Retina (tissue), 1 donor: ENCODE measurements around the gene TBX4.

Experiments
- DNase-seq: peaks from one replicate; pipeline ENCODE4 v3.0.0-alpha.2; 2016

The TBX4 gene

GRCh38 chr17:61467416-61468262 lies 15.4 kb downstream of the TBX4 start:
- DNase-seq = peak; percentile 77

GRCh38 chr17:61468263-61468907 lies 16.2 kb downstream of the TBX4 start:
- DNase-seq = no peak

- no peak for DNase-seq
Measured at GRCh38 chr17:61469474-61469873, 17.3 kb downstream of the TBX4 start.

- DNase-seq = no peak
Measured at GRCh38 chr17:61469949-61470348, 17.7 kb downstream of the TBX4 start.

GRCh38 chr17:61470530-61471136 lies 18.4 kb downstream of the TBX4 start:
- no peak for DNase-seq

GRCh38 chr17:61474235-61474927 lies 22.2 kb downstream of the TBX4 start:
- no peak for DNase-seq

- DNase-seq = no peak
Measured at GRCh38 chr17:61474934-61475333, 22.7 kb downstream of the TBX4 start.

GRCh38 chr17:61475726-61476125 lies 23.5 kb downstream of the TBX4 start:
- DNase-seq = no peak

GRCh38 chr17:61476476-61477203 lies 24.4 kb downstream of the TBX4 start:
- no peak for DNase-seq

- no peak for DNase-seq
Measured at GRCh38 chr17:61477204-61477834, 25.1 kb downstream of the TBX4 start.

- DNase-seq = no peak
Measured at GRCh38 chr17:61478026-61478789, 26.0 kb downstream of the TBX4 start.

- DNase-seq = no peak
Measured at GRCh38 chr17:61478790-61479492, 26.7 kb downstream of the TBX4 start.

- no peak for DNase-seq
Measured at GRCh38 chr17:61479493-61480413, 27.5 kb downstream of the TBX4 start.

- DNase-seq = no peak
Measured at GRCh38 chr17:61480414-61480807, 28.2 kb downstream of the TBX4 start.

GRCh38 chr17:61481421-61481820 lies 29.2 kb downstream of the TBX4 start:
- no peak for DNase-seq

GRCh38 chr17:61482467-61482866 lies 30.2 kb downstream of the TBX4 start:
- no peak for DNase-seq

- DNase-seq = no peak
Measured at GRCh38 chr17:61483778-61484116, 31.5 kb downstream of the TBX4 start.

- peak; percentile 59 for DNase-seq
Measured at GRCh38 chr17:61484174-61484573, 32.0 kb downstream of the TBX4 start.

- DNase-seq = no peak
Measured at GRCh38 chr17:61485067-61485775, 33.0 kb downstream of the TBX4 start.
